Spleen (tissue), 7 donors: ENCODE data around the gene CETN1.

Experiments
- POLR2A ChIP-seq, 3 donors: fragments of 450-650 bp; IDR thresholded peaks; one replicate each; pipeline ENCODE4 v1.5.1; 2017; ENCODE audit warnings: antibody characterized with exemption in 3 of 3, mild to moderate bottlenecking in 1 of 3
- POLR2AphosphoS5 ChIP-seq, 3 donors: sonication (generic); formaldehyde crosslinking; IDR thresholded peaks; one replicate each; pipeline ENCODE4 v1.5.1; 2017; ENCODE audit warnings: antibody characterized with exemption in 3 of 3
- TF ChIP-seq, protein P1 (sequence below), 11 experiments: fragments of 200-600 bp in 7 of 11; fragments of 450-650 bp in 4 of 11; sonication (generic) in 4 of 11; IDR thresholded peaks in 8 of 11; conservative IDR thresholded peaks in 3 of 11; 1 replicate in 7 of 11; 2 replicates in 4 of 11; pipeline versions ENCODE4 v1.4.0 to v1.8.0; 2016 to 2021; ENCODE audit warnings: antibody characterized with exemption in 11 of 11, inconsistent platforms in 4 of 11, mild to moderate bottlenecking in 1 of 11
- donor health status: DM: no; HTN: no; CAD: no; lungs with moderate emphysema.
- donor health status: DM: no; HTN: no; CAD: no.
- donor health status: DM: no; HTN: no; CAD: no.

DNA sequence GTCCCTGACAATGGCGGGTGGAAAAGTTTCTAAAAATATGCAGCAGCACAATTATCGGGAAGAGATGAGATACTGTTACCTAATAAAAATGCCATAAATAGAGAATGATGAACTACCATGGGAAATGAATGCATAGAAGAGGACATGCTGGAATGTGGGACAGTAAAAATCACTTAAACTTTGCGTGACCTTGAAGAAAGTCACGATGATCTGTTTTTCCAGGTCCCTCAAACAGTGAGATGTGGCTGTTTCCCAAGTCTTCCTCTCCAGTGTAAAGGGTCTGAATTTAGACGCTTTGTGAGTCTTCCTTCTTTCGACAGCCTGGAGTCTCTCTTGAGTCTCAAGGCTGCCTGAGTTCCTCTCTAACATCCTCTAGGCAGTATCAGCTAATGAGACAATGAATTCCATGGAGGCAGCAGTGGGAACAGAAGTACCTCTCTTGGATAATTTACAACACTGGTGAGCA is 18.0 kb downstream of the CETN1 start:
- TF ChIP-seq, protein P1, sequence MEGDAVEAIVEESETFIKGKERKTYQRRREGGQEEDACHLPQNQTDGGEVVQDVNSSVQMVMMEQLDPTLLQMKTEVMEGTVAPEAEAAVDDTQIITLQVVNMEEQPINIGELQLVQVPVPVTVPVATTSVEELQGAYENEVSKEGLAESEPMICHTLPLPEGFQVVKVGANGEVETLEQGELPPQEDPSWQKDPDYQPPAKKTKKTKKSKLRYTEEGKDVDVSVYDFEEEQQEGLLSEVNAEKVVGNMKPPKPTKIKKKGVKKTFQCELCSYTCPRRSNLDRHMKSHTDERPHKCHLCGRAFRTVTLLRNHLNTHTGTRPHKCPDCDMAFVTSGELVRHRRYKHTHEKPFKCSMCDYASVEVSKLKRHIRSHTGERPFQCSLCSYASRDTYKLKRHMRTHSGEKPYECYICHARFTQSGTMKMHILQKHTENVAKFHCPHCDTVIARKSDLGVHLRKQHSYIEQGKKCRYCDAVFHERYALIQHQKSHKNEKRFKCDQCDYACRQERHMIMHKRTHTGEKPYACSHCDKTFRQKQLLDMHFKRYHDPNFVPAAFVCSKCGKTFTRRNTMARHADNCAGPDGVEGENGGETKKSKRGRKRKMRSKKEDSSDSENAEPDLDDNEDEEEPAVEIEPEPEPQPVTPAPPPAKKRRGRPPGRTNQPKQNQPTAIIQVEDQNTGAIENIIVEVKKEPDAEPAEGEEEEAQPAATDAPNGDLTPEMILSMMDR (IDR thresholded peaks at IDR 0.05 in 8 of 11, conservative IDR thresholded peaks at IDR 0.05 in 3 of 11), result no peak
- TF ChIP-seq POLR2AphosphoS5 (IDR thresholded peaks at IDR 0.05), result no peak
- no peak for TF ChIP-seq POLR2A (IDR thresholded peaks at IDR 0.05)
